Hypothalamus (tissue), 51 donors: ENCODE measurements around the gene LHFPL2.

Experiments used
- DNase-seq, 51 donors: peaks; one replicate each; lab custom pipeline; 2025; lab: John Stamatoyannopoulos, UW

LHFPL2 gene

GRCh38 chr5:78644741-78645300 is 3.8 kb downstream of the LHFPL2 start:
- DNase-seq, result peak in 3 of 51 donors; percentile 8 to 21 (median 20)

GRCh38 chr5:78644129-78644528 is 4.4 kb downstream of the LHFPL2 start:
- no peak for DNase-seq

GRCh38 chr5:78642701-78643100 is 5.9 kb downstream of the LHFPL2 start:
- no peak for DNase-seq

DNA sequence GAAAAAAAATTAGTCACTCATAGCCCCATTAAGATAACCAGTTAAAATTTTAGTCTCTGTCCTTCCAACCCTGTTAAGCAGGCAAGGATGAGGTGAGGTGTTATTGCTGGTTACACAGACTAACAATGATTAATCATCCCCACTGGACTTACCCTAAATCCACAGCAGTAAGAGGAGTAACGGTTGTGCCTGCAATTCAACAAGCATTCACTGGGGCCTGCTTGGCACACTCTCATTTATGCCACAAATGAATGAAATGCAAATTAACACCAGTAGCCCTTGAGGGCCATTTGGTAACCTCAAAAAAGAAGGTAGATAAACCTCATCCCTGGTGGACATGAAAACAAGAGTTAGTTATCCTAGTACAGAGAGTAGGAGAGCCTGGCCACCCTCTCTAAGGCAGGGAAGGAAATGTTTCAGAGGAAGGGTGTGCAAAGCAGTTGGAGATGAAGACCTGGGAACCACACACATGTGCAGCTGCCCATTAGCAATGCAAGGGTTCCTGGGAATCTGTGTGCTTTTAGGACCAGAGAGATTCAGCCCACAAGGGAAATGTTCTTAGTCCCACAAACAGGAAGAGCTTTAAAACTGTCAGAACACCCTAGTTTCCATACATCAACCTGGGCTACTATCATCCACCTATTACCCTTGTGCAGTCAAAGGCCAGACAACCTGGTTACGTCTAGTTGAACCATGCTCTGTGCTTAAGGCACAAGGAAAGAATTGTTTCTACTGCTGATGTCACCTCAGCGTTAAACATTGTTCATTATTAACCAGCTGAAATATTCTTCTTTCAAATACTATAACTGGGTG is 7.7 kb downstream of the LHFPL2 start:
- DNase-seq, result no peak

- no peak for DNase-seq
Observed at GRCh38 chr5:78639791-78640190, 8.8 kb downstream of the LHFPL2 start.

- DNase-seq, result no peak
Observed at GRCh38 chr5:78638973-78639669, 9.5 kb downstream of the LHFPL2 start.

- DNase-seq, result peak in 27 of 51 donors; percentile 9 to 73 (median 29)
Observed at GRCh38 chr5:78638423-78638822, 10.1 kb downstream of the LHFPL2 start.

DNA sequence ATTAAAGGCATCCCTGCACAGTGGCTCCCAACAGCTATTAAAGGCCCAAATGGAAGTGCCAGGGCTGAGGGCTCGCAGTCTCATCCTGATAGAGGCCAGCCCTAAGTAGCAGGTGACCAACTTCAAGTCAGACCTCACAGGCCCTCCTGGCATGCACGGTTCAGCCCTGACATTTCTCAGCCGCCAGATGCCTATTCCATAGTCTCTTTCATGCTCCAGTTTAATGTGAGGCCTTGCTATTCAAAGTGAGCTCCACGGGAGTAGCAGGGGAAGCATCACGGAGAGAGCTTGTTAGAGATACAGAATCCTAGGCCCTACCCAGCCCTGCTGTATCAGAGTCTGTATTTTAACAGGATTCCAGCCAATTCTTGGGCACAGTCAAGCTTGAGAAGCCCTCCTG is 11.1 kb downstream of the LHFPL2 start:
- DNase-seq, result no peak

DNA sequence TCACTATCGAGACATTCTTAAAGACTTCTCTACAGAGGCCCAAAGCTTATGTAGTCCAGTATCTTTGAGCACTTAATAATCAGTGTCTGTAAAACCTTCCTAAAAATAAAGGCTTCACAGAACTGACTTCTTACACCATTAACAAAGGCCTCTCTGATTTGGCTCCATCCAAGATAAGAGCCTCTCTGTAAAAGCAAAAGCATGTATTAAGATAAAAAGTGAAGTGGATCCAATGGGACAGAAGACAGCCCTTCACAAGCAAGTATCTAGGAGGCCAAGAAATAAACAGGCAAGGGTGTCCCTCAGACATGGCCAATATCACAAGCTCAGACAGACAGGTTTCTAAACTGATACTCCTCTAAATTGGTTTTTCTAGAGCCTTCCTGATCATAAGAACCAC is 11.9 kb downstream of the LHFPL2 start:
- DNase-seq, result no peak

- no peak for DNase-seq
Observed at GRCh38 chr5:78634634-78635033, 13.9 kb downstream of the LHFPL2 start.

DNA sequence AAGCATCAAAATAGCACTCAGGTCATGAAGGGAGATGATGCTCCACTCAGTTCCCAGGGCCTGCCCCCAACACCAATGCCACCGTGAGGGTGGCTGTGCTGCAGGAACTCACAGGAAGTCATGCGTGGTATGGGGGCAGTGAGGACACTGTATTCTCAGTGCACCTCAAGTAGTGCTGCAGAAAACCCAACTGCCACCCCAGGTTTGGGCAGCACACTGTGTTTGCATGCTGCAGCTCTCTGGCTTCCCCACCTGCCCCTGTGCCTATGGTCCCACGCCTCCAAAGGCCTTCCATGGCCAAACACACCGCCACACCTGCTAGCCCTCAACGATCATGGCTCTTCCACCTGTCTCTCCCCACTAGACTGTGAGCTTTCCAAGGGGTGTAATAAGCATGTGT is 14.3 kb downstream of the LHFPL2 start:
- DNase-seq, result no peak

GRCh38 chr5:78633700-78634099 is 14.9 kb downstream of the LHFPL2 start:
- DNase-seq, result no peak

DNA sequence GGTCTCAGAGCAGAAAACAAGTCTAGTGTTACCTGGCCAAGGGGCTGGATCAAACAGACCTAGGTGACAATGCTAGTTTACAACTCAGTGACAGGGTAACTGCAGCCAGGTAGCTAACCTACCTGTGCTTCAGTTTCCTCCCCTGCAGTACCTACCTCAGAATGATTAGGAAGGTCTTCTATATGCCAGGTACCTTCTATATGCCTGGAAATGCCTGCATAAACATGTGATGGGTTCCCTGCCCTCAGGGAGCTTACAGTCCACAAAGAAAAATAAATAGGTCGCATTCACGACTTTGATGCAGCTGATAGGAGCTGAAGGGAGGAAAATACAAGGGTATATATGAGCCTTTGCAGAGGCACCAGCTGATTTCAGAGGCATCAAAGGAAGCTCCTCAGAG is 16.1 kb downstream of the LHFPL2 start:
- no peak for DNase-seq

GRCh38 chr5:78631931-78632330 is 16.6 kb downstream of the LHFPL2 start:
- no peak for DNase-seq

DNA sequence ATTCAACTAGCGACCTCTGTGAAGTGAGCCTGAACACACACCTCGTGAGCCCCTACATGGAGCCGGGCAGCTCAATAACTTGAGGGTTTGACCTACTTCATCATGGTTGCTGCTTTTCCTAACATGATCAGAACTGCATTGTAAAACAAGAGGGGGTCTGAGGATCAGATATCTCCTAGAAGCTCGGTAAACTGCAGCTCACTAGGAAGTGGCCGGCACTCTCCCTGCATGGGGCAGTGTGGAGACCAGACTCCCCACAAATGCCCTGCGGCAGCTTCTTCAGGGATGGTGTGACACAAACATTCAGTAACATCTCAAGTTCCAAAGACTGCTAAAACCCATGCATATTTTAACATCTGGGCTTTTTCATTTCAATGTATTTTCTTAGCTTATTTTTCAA is 18.5 kb downstream of the LHFPL2 start:
- no peak for DNase-seq

DNA sequence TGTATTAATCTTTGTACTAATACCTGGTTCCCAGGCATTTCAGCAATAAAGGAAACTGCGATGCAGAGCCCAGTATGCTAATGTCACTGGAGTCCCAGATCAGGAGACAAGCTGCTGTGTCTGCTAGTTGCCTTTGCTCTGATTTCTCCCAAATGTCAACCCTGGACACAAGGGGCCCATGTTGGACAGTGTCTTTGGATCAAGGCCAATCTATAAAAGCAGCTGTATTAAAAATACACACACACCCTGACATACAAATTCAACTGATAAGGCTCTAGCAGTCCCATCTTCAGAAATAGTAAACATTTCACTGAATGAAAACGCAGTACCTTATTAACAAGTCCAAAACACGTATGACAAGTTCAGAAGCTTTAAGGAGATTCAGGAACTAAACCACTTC is 18.9 kb downstream of the LHFPL2 start:
- DNase-seq, result no peak

- DNase-seq, result no peak
Observed at GRCh38 chr5:78628270-78628992, 20.1 kb downstream of the LHFPL2 start.

GRCh38 chr5:78627766-78628165 is 20.8 kb downstream of the LHFPL2 start:
- DNase-seq, result no peak

- peak in 8 of 51 donors; percentile 7 to 34 (median 16) for DNase-seq
Observed at GRCh38 chr5:78627175-78627574, 21.4 kb downstream of the LHFPL2 start.

- no peak for DNase-seq
Observed at GRCh38 chr5:78626009-78626571, 22.5 kb downstream of the LHFPL2 start.

GRCh38 chr5:78624992-78625391 is 23.6 kb downstream of the LHFPL2 start:
- no peak for DNase-seq
